Heart left ventricle (tissue), 13 donors: ENCODE measurements around the gene ZBTB20.

Experiments used
- CTCF ChIP-seq, 12 donors: fragments of 200-600 bp; sonication (generic) in 4 of 12; IDR thresholded peaks; one replicate each; pipeline versions ENCODE4 v1.5.0 to v1.8.0; 2018 to 2022; ENCODE audit warnings: antibody characterized with exemption in 12 of 12, mild to moderate bottlenecking in 5 of 12
- POLR2A ChIP-seq, 2 donors: fragments of 450-650 bp; IDR thresholded peaks; one replicate each; pipeline ENCODE4 v1.6.1; 2017; ENCODE audit warnings: antibody characterized with exemption in 2 of 2, mild to moderate bottlenecking in 2 of 2, moderate library complexity in 2 of 2
- donor health status: ischemic (EF 13 %, LVEDD 7.1; RV severe dilation, severe dysfunction).
- donor health status: DM: no; HTN: yes; CAD: no.
- donor health status: DM: no; HTN: no; CAD: no.
- donor health status: ischemic (EF 25% LVEDD 6.9; RV normal size, moderate dysfunction).
- donor health status: ischemic (EF 25% LVEDD 5.7; RV mildly dilated, moderate dysfunction).
- donor health status: ischemic (EF 35%, LVEDD 5.7; RV mildly dilated, moderate dysfunction).
- donor health status: nonischemic (EF 11% LVEDD 7.7; RV severe dilation, severe dysfunction).
- donor health status: DM: yes; HTN: yes; CAD: no.
- donor health status: PGD.
- donor health status: ischemic (EF 29% LVEDD 5.4; RV normal size, mild dysfunction).
- donor health status: nonischemic (EF 23%, LVEDD 6.1; RV moderate dilation, normal function).

- TF ChIP-seq CTCF (IDR thresholded peaks at IDR 0.05), result no peak
- TF ChIP-seq POLR2A (IDR thresholded peaks at IDR 0.05), result no peak
These were observed 828.8 kb downstream of the ZBTB20 start for GRCh38 chr3:114318295-114318694.
